Psoas muscle (tissue), 8 donors: Measurements from ENCODE around the gene SETDB2. TPM values are rescaled to one million over a fixed set of nuclear protein-coding genes. Genes with fewer than 3 reads are reported as not detected.

ENCODE experiments used
- ATAC-seq, 4 donors: fragments of 200-7000 bp; cut with Tn5 transposase; one replicate each; pipeline ENCODE4 v1.9.1; 2020; ENCODE audit warnings: moderate library complexity in 3 of 4, mild to moderate bottlenecking in 2 of 4
- DNase-seq, 2 donors: peaks; one replicate each; pipeline ENCODE4 v3.0.0-alpha.2; 2020
- H3K27ac ChIP-seq: fragments of 200-600 bp; one replicate; pipeline ENCODE4 v1.8.0; 2022
- H3K27me3 ChIP-seq, 3 donors: fragments of 200-600 bp in 1 of 3; one replicate each; pipeline versions ENCODE4 v1.6.1 to v1.8.0; 2013 to 2022; ENCODE audit warnings: low read length in 2 of 3, mild to moderate bottlenecking in 2 of 3, moderate library complexity in 1 of 3; ENCODE audit not compliant: insufficient read depth in 3 of 3
- H3K36me3 ChIP-seq, 2 donors: fragments of 200-600 bp in 1 of 2; one replicate each; pipeline versions ENCODE4 v1.6.1 to v1.8.0; 2013 to 2022; ENCODE audit warnings: low read depth in 1 of 2, mild to moderate bottlenecking in 1 of 2, moderate library complexity in 1 of 2; ENCODE audit not compliant: insufficient read depth in 1 of 2
- H3K4me1 ChIP-seq: fragments of 200-600 bp; one replicate; pipeline ENCODE4 v1.8.0; 2022
- H3K4me3 ChIP-seq: fragments of 200-600 bp; one replicate; pipeline ENCODE4 v1.8.0; 2022; ENCODE audit warnings: mild to moderate bottlenecking
- H3K9me3 ChIP-seq: fragments of 200-600 bp; one replicate; pipeline ENCODE4 v1.8.0; 2022
- CTCF ChIP-seq: fragments of 200-600 bp; IDR thresholded peaks from one replicate; pipeline ENCODE4 v1.8.0; 2022; ENCODE audit warnings: antibody characterized with exemption
- WGBS, 3 donors: extraction: QIAGEN DNeasy Blood & Tissue Kit; methylation state at CpG; one replicate each; pipeline versions ENCODE4 v1.1.6 to v1.1.7; 2013; 5-methylcytosine and 5-hydroxymethylcytosine counted together
- intact Hi-C, 2 donors: fragments of 100-400 bp; cut with DNase I; formaldehyde crosslinking; loops; one replicate each; pipeline versions ENCODE4 v1.11.0 to v1.14.2; 2022
- polyA plus RNA-seq, 3 donors: library from polyadenylated mRNA; stranded (reverse); fragments of 200-250 nt; gene quantifications; one replicate each; pipeline ENCODE4 v1.2.3, GENCODE V29; 2013
- total RNA-seq, 4 donors: library from RNA; stranded (reverse); fragmentation: NEBNext Ultra II Directional in 2 of 4; extraction: Animal tissue kit (Norgen Biotek cat#: 25700) in 2 of 4; gene quantifications; one replicate each; pipeline versions ENCODE4 v1.2.1 to v1.2.4, GENCODE V29; 2021 to 2023
- donor health status: healthy with polysubstance abuse.
- donor health status: DM: no; HTN: no; CAD: no; lungs with moderate emphysema.
- donor health status: Bipolar disorder and iron deficiency.
- donor health status: healthy.
- donor health status: DM: yes; HTN: yes; CAD: no.
- donor health status: DM: no; HTN: no; CAD: no.
- donor health status: DM: no; HTN: no; CAD: no.
- donor health status: DM: yes; HTN: yes; CAD: no.

The SETDB2 gene
- total and polyA plus RNA-seq, 7 donors: 1.7 to 7.9 (median 3.7) TPM

DNA sequence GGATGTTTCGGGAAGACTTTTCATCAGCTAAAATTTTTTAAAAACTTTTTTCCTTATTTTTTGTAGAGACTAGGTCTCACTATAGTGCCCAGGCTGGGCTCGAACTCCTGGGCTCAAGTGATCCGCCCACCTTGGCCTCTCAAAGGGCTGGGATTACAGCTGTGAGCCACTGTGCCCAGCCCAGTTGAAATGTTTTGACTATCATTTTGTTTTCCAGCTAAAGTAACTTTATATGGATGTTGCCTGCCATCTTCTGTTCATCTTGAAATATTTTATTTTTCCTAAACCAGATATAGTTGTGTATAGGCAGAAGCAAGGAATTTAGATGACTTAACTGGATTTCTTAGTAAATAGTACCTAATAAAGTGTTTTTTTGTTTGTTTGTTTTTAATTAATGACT, 7.2 kb upstream of the SETDB2 start:
- intact Hi-C loops: loop anchor here (5.0 to 10.0 kb wide), 2 partner anchors 135 to 148 kb away; partner anchors contain the start of gene RCBTB1 (in 1 of the 2)
- Histone ChIP-seq H3K4me3 (no peak overlapping the region), H3K27me3 (no peaks in the 10 kb centered on the region), H3K9me3 (no peaks in the 10 kb centered on the region), H3K36me3 (peaks cover 0 to 10% of the 10 kb centered on the region in 2 donors), H3K4me1 (no peaks in the 10 kb centered on the region), H3K27ac (no peak overlapping the region)
- 54 to 72% (median 55%) methylated on average over 3 of the region's 3 CpGs for WGBS, 3 donors
- DNase-seq: peak; percentile 54 to 67
- no peak for TF ChIP-seq CTCF
- ATAC-seq: peak; percentile 17 to 63 (median 52)

- DNase-seq: no peak
- no peaks in the 10 kb centered on the region for H3K9me3 ChIP-seq
- intact Hi-C loops: loop anchor here (5.0 to 10.0 kb wide), 2 partner anchors 135 to 147 kb away; partner anchors contain the start of gene RCBTB1 (in 1 of the 2)
- no peak overlapping the region for H3K27ac ChIP-seq
- ATAC-seq: no peak
- no peaks in the 10 kb centered on the region for H3K4me1 ChIP-seq
- 73 to 84% (median 74%) methylated on average over 7 of the region's 7 CpGs for WGBS, 3 donors
- H3K36me3 ChIP-seq: peaks cover 0 to 10% of the 10 kb centered on the region in 2 donors
- no peak for TF ChIP-seq CTCF
- H3K27me3 ChIP-seq: no peaks in the 10 kb centered on the region
- no peak overlapping the region for H3K4me3 ChIP-seq
These were observed 6.4 kb upstream of the SETDB2 start for GRCh38 chr13:49437705-49438104.

GRCh38 chr13:49439609-49440008, 4.5 kb upstream of the SETDB2 start:
- intact Hi-C loops: loop anchor here (5.0 to 10.0 kb wide), 3 partner anchors 53 to 145 kb away; partner anchors contain the start of gene RCBTB1 (in 1 of the 2)
- no peak for TF ChIP-seq CTCF
- no peaks in the 10 kb centered on the region for H3K9me3 ChIP-seq
- no peak overlapping the region for H3K4me3 ChIP-seq
- 59 to 69% (median 65%) methylated on average over 2 of the region's 2 CpGs for WGBS, 3 donors
- ATAC-seq: no peak
- no peaks in the 10 kb centered on the region for H3K4me1 ChIP-seq
- no peak overlapping the region for H3K27ac ChIP-seq
- no peaks in the 10 kb centered on the region for H3K36me3 ChIP-seq
- no peaks in the 10 kb centered on the region for H3K27me3 ChIP-seq
- no peak for DNase-seq

- no peak overlapping the region for H3K27ac ChIP-seq
- WGBS, 3 donors: 98 to 99% (median 99%) methylated on average over 3 of the region's 3 CpGs
- TF ChIP-seq CTCF: no peak
- intact Hi-C loops: loop anchor here in 1 of 2 donors (5.0 kb wide), 1 partner anchor 51 kb away; no protein-coding TSS in a partner anchor
- no peak for ATAC-seq
- H3K36me3 ChIP-seq: no peaks in the 10 kb centered on the region
- H3K4me3 ChIP-seq: no peak overlapping the region
- no peak for DNase-seq
- peaks cover 3% of the 10 kb centered on the region for H3K4me1 ChIP-seq
- no peaks in the 10 kb centered on the region for H3K9me3 ChIP-seq
- H3K27me3 ChIP-seq: no peaks in the 10 kb centered on the region
These were observed 2.8 kb upstream of the SETDB2 start for GRCh38 chr13:49441312-49441711.

- Histone ChIP-seq H3K4me3 (no peak overlapping the region), H3K27ac (no peak overlapping the region), H3K36me3 (no peaks in the 10 kb centered on the region), H3K4me1 (peaks cover 5% of the 10 kb centered on the region), H3K9me3 (no peaks in the 10 kb centered on the region), H3K27me3 (no peaks in the 10 kb centered on the region)
- ATAC-seq: no peak
- TF ChIP-seq CTCF: no peak
- WGBS, 3 donors: 91 to 93% (median 92%) methylated on average over 2 of the region's 2 CpGs
- intact Hi-C loops: loop anchor here in 1 of 2 donors (5.0 kb wide), 1 partner anchor 50 kb away; no protein-coding TSS in a partner anchor
- DNase-seq: no peak
These were observed 2.2 kb upstream of the SETDB2 start for GRCh38 chr13:49441846-49442245.
